SH-SY5Y (cell line): ENCODE measurements around the gene ANO10.

Experiments used
- GATA2 ChIP-seq: IDR thresholded peaks from 2 replicates; pipeline ENCODE4 v1.6.1; 2011; ENCODE audit warnings: mild to moderate bottlenecking, low read depth, low read length
- GATA3 ChIP-seq: IDR thresholded peaks from 2 replicates; pipeline ENCODE4 v1.6.1; 2011; ENCODE audit warnings: low read depth, mild to moderate bottlenecking, low read length, moderate library complexity

- no peak for TF ChIP-seq GATA2
- TF ChIP-seq GATA3, result no peak
Measured at GRCh38 chr3:43505351-43505750, 116.5 kb downstream of the ANO10 start.
